Thyroid gland (tissue), 4 donors: ENCODE results near the gene MYB.
"Not testable (repeated sequence)": the region's sequence is repeated elsewhere in the genome, so short reads cannot be mapped to it uniquely, and the experiment has no call there.

Experiments used
- CTCF ChIP-seq, 6 experiments: fragments of 200-600 bp in 3 of 6; fragments of 450-650 bp in 3 of 6; sonication (generic) in 3 of 6; IDR thresholded peaks; one replicate each; pipeline ENCODE4 v1.5.1; 2016 to 2019; ENCODE audit warnings: antibody characterized with exemption in 6 of 6, mild to moderate bottlenecking in 2 of 6, inconsistent platforms in 1 of 6, moderate library complexity in 1 of 6
- POLR2A ChIP-seq, 2 donors: fragments of 450-650 bp; IDR thresholded peaks; one replicate each; pipeline ENCODE4 v1.6.1; 2017; ENCODE audit warnings: antibody characterized with exemption in 2 of 2, mild to moderate bottlenecking in 2 of 2, moderate library complexity in 1 of 2

GRCh38 chr6:135246412-135247012, 65.4 kb downstream of the MYB start:
- not testable (repeated sequence) for TF ChIP-seq CTCF, POLR2A (IDR thresholded peaks at IDR 0.05)
